Parathyroid adenoma (tissue), 2 donors: ENCODE data around the gene SERPINA4.
A peak's percentile ranks its signal among the peaks of the same experiment; 100 is the strongest.

ENCODE experiments used
- H2AFZ ChIP-seq: fragments of 300-600 bp; sonication (generic); one replicate; pipeline ENCODE4 v1.7.0; 2017; ENCODE audit warnings: antibody characterized with exemption, mild to moderate bottlenecking
- H3K27ac ChIP-seq: fragments of 300-600 bp; sonication (generic); one replicate; pipeline ENCODE4 v1.7.0; 2017
- H3K27me3 ChIP-seq: fragments of 300-600 bp; sonication (generic); one replicate; pipeline ENCODE4 v1.7.0; 2017; ENCODE audit warnings: low read length; ENCODE audit not compliant: control insufficient read depth, insufficient read depth
- H3K36me3 ChIP-seq: fragments of 300-600 bp; sonication (generic); one replicate; pipeline ENCODE4 v1.7.0; 2017; ENCODE audit warnings: low read length; ENCODE audit not compliant: control insufficient read depth, insufficient read depth
- H3K4me1 ChIP-seq: fragments of 300-600 bp; sonication (generic); one replicate; pipeline ENCODE4 v1.7.0; 2017; ENCODE audit warnings: control low read depth
- H3K4me2 ChIP-seq: fragments of 300-600 bp; sonication (generic); one replicate; pipeline ENCODE4 v1.7.0; 2017; ENCODE audit warnings: low read length
- H3K4me3 ChIP-seq: fragments of 300-600 bp; sonication (generic); one replicate; pipeline ENCODE4 v1.7.0; 2017; ENCODE audit warnings: low read depth, low read length
- H3K79me2 ChIP-seq: fragments of 300-600 bp; sonication (generic); one replicate; pipeline ENCODE4 v1.7.0; 2017; ENCODE audit warnings: control low read depth
- H3K9ac ChIP-seq: fragments of 300-600 bp; sonication (generic); one replicate; pipeline ENCODE4 v1.7.0; 2017; ENCODE audit warnings: mild to moderate bottlenecking
- H3K9me3 ChIP-seq: fragments of 300-600 bp; sonication (generic); one replicate; pipeline ENCODE4 v1.7.0; 2017; ENCODE audit warnings: low read length; ENCODE audit not compliant: control insufficient read depth
- CTCF ChIP-seq: fragments of 300-600 bp; sonication (generic); IDR thresholded peaks from one replicate; pipeline ENCODE4 v1.7.0; 2017; ENCODE audit warnings: antibody characterized with exemption, mild to moderate bottlenecking
- donor health status: primary hyperparathyroidism.

The SERPINA4 gene

GRCh38 chr14:94578712-94579111 is 17.5 kb downstream of the SERPINA4 start:
- TF ChIP-seq CTCF, result no peak
- no peaks in the 10 kb centered on the region for H3K9me3 ChIP-seq
- no peak overlapping the region for H2AFZ ChIP-seq
- no peaks in the 10 kb centered on the region for H3K79me2 ChIP-seq
- no peaks in the 10 kb centered on the region for H3K27me3 ChIP-seq
- H3K9ac ChIP-seq, result no peak overlapping the region
- no peak overlapping the region for H3K4me2 ChIP-seq
- no peak overlapping the region for H3K4me3 ChIP-seq
- no peak overlapping the region for H3K27ac ChIP-seq
- no peaks in the 10 kb centered on the region for H3K36me3 ChIP-seq
- no peaks in the 10 kb centered on the region for H3K4me1 ChIP-seq

- Histone ChIP-seq H3K4me2 (no peak within 1 kb of the TSS), H3K9ac (no peak within 1 kb of the TSS), H3K9me3 (no peaks in the 10 kb centered on the region), H2AFZ (peak within 1 kb of the TSS; percentile 30), H3K36me3 (no peaks in the 10 kb centered on the region), H3K4me1 (no peaks in the 10 kb centered on the region), H3K27ac (no peak within 1 kb of the TSS), H3K4me3 (no peak within 1 kb of the TSS), H3K79me2 (no peaks in the 10 kb centered on the region), H3K27me3 (no peaks in the 10 kb centered on the region)
- no peak for TF ChIP-seq CTCF
Measured at GRCh38 chr14:94581127-94581999, 20.1 kb downstream of the SERPINA4 start, which contains the start of gene SERPINA5. Gene SERPINA5 (plus strand): TSS chr14:94581426. CDS start chr14:94587363, 5,937 bp downstream.

- H3K9ac ChIP-seq, result no peak overlapping the region
- H2AFZ ChIP-seq, result no peak overlapping the region
- no peak overlapping the region for H3K4me2 ChIP-seq
- TF ChIP-seq CTCF, result no peak
- no peaks in the 10 kb centered on the region for H3K36me3 ChIP-seq
- no peaks in the 10 kb centered on the region for H3K9me3 ChIP-seq
- H3K79me2 ChIP-seq, result no peaks in the 10 kb centered on the region
- no peak overlapping the region for H3K4me3 ChIP-seq
- H3K4me1 ChIP-seq, result no peaks in the 10 kb centered on the region
- H3K27ac ChIP-seq, result no peak overlapping the region
- no peaks in the 10 kb centered on the region for H3K27me3 ChIP-seq
Measured at GRCh38 chr14:94582199-94582750, 21.0 kb downstream of the SERPINA4 start.

- no peak overlapping the region for H2AFZ ChIP-seq
- H3K36me3 ChIP-seq, result no peaks in the 10 kb centered on the region
- H3K27me3 ChIP-seq, result no peaks in the 10 kb centered on the region
- no peaks in the 10 kb centered on the region for H3K79me2 ChIP-seq
- no peak overlapping the region for H3K27ac ChIP-seq
- H3K4me3 ChIP-seq, result no peak overlapping the region
- H3K4me2 ChIP-seq, result no peak overlapping the region
- TF ChIP-seq CTCF, result no peak
- no peaks in the 10 kb centered on the region for H3K9me3 ChIP-seq
- H3K9ac ChIP-seq, result no peak overlapping the region
- no peaks in the 10 kb centered on the region for H3K4me1 ChIP-seq
Measured at GRCh38 chr14:94582851-94583250, 21.6 kb downstream of the SERPINA4 start.
